Stimulated activated CD8-positive, alpha-beta memory T cell treated with anti-CD3 and anti-CD28 coated beads, Interleukin-15, amount 100 ng/mL, for 48 hours (primary cell): Measurements from ENCODE around the gene UTP25.

Experiments
- DNase-seq, 2 donors: peaks; one replicate each; pipeline ENCODE4 v3.0.0-alpha.2; 2020; ENCODE audit warnings: low read depth in 2 of 2

UTP25 gene

GRCh38 chr1:209839875-209840546 lies 12.2 kb downstream of the UTP25 start:
- DNase-seq = no peak

- DNase-seq = no peak
These were observed 12.8 kb downstream of the UTP25 start for GRCh38 chr1:209840611-209841010.

GRCh38 chr1:209844695-209845407 lies 17.1 kb downstream of the UTP25 start:
- no peak for DNase-seq

GRCh38 chr1:209845408-209845725 lies 17.6 kb downstream of the UTP25 start:
- no peak for DNase-seq

GRCh38 chr1:209849388-209849787 lies 21.6 kb downstream of the UTP25 start:
- no peak for DNase-seq

GRCh38 chr1:209850342-209850979 lies 22.7 kb downstream of the UTP25 start:
- peak in 1 of 2 donors; percentile 22 for DNase-seq

- no peak for DNase-seq
These were observed 25.9 kb downstream of the UTP25 start for GRCh38 chr1:209853676-209854075.

- no peak for DNase-seq
These were observed 26.4 kb downstream of the UTP25 start for GRCh38 chr1:209854196-209854595.

GRCh38 chr1:209855006-209855405 lies 27.2 kb downstream of the UTP25 start:
- no peak for DNase-seq

GRCh38 chr1:209855623-209856022 lies 27.9 kb downstream of the UTP25 start:
- no peak for DNase-seq

GRCh38 chr1:209858561-209859103 lies 30.9 kb downstream of the UTP25 start:
- DNase-seq = no peak

- peak; percentile 46 for DNase-seq
These were observed 32.6 kb downstream of the UTP25 start for GRCh38 chr1:209860293-209860881.

GRCh38 chr1:209861242-209861641 lies 33.5 kb downstream of the UTP25 start:
- DNase-seq = no peak

- DNase-seq = no peak
These were observed 34.9 kb downstream of the UTP25 start for GRCh38 chr1:209862391-209863356.

- no peak for DNase-seq
These were observed 36.2 kb downstream of the UTP25 start for GRCh38 chr1:209863766-209864485.

GRCh38 chr1:209866201-209866600 lies 38.4 kb downstream of the UTP25 start:
- DNase-seq = no peak

- no peak for DNase-seq
These were observed 41.7 kb downstream of the UTP25 start for GRCh38 chr1:209869291-209870149.

GRCh38 chr1:209870151-209870831 lies 42.5 kb downstream of the UTP25 start:
- DNase-seq = no peak

GRCh38 chr1:209871006-209871405 lies 43.2 kb downstream of the UTP25 start:
- DNase-seq = no peak
